GM21423 (cell line): ENCODE data around the gene NUP35.
"Not testable (repeated sequence)": the region's sequence is repeated elsewhere in the genome, so short reads cannot be mapped to it uniquely, and the experiment has no call there.

Experiments
- ATAC-seq: cut with Tn5 transposase; IDR thresholded peaks from one replicate; pipeline ENCODE4 v1.9.1; 2021; ENCODE audit warnings: mild to moderate bottlenecking, moderate library complexity; ENCODE audit not compliant: unreplicated experiment

The NUP35 gene

GRCh38 chr2:183126635-183127034 lies 2.4 kb downstream of the NUP35 start:
- ATAC-seq = no peak

DNA sequence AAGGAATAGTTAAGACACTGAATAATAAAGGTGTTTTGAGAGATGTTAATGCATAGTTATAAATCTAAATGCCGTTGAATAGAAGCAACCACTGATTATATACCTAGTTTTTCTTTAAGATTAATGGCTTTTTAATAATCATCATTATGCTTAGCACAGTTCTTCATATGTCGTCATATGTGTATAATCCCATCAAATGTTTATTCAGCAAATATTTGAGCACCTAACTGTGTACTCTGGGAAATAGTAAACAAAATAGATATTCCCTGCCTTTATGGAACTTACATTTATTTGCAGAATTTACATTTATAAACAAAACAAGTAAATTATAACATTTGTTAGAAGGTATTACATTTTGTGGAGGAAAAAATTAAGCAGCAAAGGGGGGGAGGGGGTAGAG lies 9.8 kb downstream of the NUP35 start:
- ATAC-seq = no peak

DNA sequence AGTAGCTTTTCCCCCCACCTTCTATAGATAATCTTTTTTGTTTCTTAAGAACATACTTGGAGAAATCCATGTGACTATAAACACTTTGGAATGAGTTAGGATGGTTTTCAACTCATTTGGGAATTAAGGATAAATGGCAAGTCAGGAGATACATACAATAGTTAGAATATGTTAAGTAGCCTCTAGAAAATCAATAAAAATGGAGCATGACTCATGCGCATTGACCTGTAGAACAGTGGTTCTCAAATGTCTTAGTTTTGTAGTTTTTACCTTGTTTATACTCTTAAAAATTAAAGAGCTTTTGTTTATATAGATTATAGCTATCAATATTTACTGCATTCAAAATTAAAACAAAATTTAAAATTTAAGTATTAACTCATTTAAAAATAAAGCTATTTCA lies 24.7 kb downstream of the NUP35 start:
- no peak for ATAC-seq

DNA sequence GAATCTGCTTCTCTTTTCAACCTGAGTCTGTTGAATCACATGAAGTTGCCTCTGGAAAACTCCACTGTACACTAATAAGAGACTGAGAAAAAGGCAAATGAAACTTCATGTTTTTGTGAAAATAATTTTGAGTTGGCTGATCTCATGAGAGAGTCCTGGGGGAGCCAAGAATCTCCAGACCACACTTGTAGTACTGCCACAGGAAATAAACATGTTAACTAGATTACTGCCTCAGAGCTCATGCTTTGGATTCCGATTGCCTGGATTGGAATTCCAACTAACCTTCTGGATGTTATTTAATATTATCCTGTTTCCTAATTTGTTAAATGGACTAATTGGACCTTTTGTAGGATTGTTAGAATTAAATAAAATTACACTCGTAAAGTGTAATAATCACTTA lies 25.2 kb downstream of the NUP35 start:
- ATAC-seq = no peak

GRCh38 chr2:183152280-183152679 lies 28.0 kb downstream of the NUP35 start:
- not testable (repeated sequence) for ATAC-seq

DNA sequence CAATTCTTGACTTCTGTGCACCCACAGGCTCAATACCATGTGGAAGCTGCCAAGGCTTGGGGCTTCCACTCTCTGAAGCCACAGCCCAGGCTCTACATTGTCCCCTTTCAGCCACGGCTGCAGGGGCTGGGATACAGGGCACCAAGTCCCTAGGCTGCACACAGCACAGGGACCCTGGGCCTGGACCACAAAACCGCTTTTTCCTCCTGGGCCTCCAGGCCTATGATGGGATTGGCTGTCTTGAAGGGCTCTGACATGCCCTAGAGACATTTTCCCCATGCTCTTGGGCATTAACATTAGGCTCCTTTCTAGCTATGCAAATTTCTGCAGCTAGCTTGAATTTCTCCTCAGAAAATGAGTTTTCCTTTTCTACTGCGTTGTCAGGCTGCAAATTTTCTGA lies 29.7 kb downstream of the NUP35 start:
- no peak for ATAC-seq

DNA sequence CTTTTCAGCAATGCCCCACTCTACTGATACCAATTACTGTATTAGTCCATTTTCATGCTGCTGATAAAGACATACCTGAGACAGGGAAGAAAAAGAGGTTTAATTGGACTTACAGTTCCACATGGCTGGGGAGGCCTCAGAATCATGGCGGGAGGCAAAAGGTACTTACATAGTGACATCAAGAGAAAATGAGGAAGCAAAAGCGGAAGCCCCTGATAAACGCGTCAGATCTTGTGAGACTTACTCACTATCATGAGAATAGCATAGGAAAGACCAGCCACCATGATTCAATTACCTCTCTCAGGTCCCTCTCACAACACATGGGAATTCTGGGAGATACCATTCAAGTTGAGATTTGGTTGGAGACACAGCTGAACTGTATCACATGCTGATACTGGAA lies 30.5 kb downstream of the NUP35 start:
- ATAC-seq = not testable (repeated sequence)

DNA sequence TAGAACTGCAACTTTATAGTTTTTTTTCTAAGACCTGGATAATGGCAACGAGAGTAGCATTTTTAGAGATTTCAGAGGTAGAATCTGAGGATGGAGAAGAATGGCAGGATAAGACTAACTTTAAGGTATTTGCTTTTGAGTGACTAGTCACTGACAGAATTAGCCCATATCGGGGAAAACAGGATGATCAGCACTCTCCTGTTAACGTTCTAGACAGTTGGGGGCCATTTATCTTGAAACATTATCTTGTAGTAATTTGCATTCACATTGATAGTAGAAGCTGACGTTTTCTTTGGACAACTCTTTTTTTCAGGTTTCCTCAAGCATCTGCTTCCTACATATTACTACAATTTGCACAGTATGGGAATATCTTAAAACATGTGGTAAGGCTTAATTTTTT lies 32.9 kb downstream of the NUP35 start:
- no peak for ATAC-seq

DNA sequence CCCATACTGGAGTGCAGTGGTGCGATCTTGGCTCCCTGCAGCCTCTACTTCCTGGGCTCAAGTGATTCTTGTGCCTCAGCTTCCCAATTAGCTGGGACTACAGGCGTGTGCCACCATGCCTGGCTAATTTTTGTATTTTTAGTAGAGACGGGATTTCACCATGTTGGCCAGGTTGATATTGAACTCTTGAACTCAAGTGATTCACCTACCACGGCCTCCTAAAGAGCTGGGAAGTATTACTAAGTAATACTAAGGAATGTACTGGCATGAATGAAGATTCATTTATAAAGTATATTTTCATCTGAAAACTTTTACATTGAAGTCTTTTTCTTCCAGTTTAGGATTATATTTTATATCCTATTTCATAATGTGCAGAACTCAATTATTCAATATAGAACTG lies 38.1 kb downstream of the NUP35 start:
- ATAC-seq = no peak

- no peak for ATAC-seq
Measured at GRCh38 chr2:183163821-183164649, 39.8 kb downstream of the NUP35 start.

DNA sequence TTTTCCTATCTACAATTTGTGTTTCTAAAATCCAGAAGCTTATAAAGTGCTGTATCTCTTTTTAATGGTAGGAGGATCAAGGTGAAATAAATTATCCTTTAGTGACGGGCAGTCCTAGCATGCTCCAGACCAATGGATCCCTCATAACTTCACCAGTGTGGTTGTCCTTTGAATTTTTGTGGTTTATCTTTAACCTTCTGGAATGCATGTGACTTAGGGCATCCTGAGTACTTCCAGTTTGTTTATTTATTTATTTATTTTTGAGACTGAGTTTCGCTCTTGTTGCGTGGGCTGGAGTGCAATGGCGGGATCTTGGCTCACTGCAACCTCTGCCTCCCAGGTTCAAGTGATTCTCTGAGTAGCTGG lies 40.4 kb downstream of the NUP35 start:
- no peak for ATAC-seq

DNA sequence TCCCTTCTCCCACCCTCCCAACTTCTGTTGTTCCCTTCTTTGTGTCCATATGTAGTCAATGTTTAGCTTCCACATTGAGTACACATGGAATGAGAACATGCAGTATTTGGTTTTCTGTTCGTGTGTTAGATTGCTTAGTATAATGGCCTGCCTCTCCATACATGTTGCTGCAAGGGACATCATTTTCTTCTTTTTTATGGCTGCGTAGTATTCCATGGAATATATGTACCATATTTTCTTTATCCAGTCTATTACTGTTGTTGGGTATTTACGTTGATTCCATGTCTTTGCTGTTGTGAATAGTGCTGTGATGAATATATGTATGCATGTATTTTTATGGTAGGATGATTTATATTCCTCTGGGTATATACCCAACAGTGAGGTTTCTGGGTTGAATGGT lies 42.0 kb downstream of the NUP35 start:
- ATAC-seq = no peak

DNA sequence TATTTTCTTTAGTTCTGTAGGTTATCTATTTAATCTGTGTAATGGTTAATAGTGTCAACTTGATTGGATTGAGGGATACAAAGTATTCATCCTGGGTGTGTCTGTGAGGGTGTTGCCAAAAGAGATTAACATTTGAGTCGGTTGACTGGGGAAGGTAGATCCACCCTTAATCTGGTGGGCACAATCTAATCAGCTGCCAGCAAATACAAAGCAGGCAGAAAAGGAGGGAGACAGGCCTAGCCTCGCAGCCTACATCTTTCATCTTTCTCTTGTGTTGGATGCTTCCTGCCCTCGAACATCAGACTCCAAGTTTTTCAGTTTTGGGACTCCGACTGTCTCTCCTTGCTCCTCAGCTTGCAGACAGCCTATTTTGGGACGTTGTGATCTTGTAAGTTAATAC lies 42.7 kb downstream of the NUP35 start:
- ATAC-seq = not testable (repeated sequence)

DNA sequence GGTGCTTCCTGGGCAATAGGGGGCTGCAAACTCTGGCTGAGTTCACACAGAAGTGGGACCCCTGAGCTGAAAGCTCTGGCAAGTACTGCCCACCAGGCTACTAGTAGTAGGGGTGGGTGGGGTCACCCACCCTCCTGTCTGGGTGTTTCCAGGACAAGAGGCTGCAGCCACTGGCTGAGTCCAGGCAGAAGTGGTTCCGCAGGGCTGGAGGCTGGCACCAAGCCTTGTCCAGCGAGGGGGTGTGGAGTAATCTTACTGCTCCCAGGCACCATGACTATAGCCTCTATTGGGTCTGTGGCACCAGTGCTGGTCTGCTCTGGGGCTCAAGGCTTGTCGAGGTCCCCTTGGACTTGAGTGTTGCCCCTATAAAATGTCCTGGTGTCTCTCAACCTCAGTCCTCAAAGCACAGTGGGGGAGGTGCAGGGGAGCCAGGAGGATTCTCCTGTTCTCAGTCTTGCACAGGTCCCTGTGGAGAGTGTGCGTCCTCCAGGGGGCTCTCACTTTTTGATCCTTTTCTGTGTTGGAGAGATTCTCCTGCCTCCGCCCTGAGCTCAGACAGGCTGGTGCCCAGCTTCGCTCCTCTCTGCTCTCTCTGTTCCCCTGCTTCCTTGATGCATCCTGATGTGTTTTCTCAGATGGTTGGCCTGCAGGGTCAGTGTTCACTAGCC lies 48.1 kb downstream of the NUP35 start:
- no peak for ATAC-seq

- ATAC-seq = no peak
Measured at GRCh38 chr2:183179156-183179555, 54.9 kb downstream of the NUP35 start.

DNA sequence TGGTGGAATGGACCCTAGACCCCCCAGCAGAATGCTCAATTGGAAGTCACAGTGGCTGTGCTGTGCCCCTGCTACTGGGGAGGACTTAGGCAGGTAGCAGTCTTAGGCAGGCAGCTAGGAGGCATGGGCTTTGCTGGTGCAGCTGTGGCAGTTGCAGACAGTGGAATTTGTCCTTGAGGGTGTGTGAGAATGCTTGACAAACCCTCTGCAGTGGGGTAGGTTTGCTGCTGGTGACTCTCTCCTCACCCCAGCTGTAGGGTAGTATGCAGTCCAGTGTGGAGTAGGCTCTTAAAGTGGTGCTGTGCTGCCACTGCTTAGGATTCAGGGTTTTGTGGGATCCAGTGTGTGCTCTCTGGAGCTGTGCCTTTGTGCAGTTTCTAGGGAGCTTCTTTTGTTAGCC lies 61.3 kb downstream of the NUP35 start:
- ATAC-seq = no peak

- no peak for ATAC-seq
Measured at GRCh38 chr2:183186296-183186695, 62.1 kb downstream of the NUP35 start.

GRCh38 chr2:183186766-183187165 lies 62.5 kb downstream of the NUP35 start:
- ATAC-seq = no peak

- ATAC-seq = no peak
Measured at GRCh38 chr2:183192343-183192742, 68.1 kb downstream of the NUP35 start.

GRCh38 chr2:183193904-183194303 lies 69.7 kb downstream of the NUP35 start:
- no peak for ATAC-seq

- no peak for ATAC-seq
Measured at GRCh38 chr2:183195397-183195796, 71.2 kb downstream of the NUP35 start.

GRCh38 chr2:183195998-183196409 lies 71.8 kb downstream of the NUP35 start:
- no peak for ATAC-seq

DNA sequence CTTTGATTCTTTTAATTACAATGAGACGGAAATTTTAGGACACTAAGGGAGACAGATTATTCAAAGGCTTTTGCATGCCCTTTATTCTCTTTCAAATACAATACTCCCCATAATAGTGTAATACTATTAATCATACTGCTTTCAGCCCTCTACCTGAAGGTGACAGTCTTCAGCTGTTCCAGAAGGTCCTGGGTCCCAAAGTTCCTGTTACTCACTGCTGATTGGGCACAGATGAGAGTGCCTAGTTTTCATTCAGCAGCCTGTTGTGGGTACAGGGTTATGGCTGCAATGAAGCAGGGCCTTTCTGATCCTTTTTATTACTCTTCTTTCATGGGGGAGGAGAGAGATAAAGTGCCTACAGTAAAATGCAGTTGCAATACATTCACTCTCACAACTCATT lies 80.2 kb downstream of the NUP35 start:
- ATAC-seq = no peak
